Measurements from ENCODE around the gene DUSP2.

GRCh38 chr2:96108151-96108540 lies 37.1 kb downstream of the DUSP2 start:
- no peak for TF ChIP-seq CTCF (IDR thresholded peaks at IDR 0.05; ENCODE audit: low read length)
- no peak for TF ChIP-seq EZH2phosphoT487 (IDR thresholded peaks at IDR 0.05; ENCODE audit: low read length)
- TF ChIP-seq EZH2 (optimal IDR thresholded peaks at IDR 0.05; ENCODE audit: low read depth, low read length), result no peak
